COLO668 (cell line): Measurements from ENCODE around the gene SNX20.

Source experiments
- DNase-seq: peaks from one replicate; lab custom pipeline; 2025; ENCODE audit not compliant: unreplicated experiment; lab: John Stamatoyannopoulos, UW

SNX20 gene

DNA sequence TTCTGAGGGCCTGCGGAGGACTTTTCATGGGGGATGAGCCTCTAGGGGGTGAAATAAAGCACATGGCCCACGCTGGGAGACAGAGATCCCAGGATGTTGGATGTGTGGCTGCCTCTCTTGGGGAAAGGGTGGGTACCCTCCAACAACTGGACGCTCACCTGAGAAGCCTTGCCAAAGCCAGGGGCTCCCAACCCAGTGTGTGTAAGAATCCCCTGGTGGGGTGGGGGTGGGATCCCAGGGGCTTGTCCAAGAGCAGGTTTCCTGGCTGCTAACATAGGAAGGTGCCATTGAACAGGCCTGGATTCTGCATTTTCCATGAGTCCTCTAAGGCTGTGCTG lies 587 bp downstream of the SNX20 start:
- no peak for DNase-seq

DNA sequence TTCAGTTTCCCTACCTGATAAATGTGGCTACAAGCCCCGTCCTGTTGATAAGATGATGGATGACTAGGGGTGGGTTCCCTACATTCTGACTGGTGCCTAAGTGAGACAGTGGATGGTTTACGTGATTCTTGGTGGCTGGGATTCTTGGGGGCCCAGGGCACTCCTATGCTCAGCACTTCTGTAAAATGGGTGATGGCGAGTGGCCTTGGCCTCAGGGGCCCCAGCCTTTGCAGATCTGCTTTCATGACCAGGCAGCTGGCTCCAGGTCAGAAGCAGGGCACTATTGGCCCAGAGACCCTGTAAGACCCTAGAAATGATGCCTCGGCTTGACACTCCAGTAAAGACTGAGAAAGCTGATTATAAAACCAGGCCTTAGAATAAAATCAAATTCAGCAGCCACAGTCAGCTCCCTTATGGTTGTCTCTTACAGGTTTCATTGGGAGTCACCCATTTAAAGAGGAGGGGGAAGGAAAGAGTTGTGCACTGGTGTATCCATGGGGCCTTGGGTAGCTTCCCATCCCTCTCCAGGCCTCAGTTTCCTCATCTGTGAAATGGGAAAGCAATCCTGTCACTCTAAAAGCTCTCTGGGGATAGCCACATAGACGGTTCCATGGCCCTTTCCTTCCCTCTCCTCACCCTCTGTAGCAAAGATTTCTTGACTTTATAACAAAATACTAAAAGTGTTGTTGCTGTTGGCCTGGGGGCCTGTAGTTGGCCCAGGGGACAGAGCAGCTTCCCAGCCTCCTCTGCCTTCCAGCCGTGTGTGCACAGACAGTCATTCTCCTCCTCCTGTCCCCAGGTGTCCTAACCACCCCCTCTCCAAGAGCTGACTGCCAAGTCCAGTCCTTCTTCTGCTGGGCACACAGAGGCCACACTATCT lies 1.2 kb downstream of the SNX20 start:
- DNase-seq = no peak

DNA sequence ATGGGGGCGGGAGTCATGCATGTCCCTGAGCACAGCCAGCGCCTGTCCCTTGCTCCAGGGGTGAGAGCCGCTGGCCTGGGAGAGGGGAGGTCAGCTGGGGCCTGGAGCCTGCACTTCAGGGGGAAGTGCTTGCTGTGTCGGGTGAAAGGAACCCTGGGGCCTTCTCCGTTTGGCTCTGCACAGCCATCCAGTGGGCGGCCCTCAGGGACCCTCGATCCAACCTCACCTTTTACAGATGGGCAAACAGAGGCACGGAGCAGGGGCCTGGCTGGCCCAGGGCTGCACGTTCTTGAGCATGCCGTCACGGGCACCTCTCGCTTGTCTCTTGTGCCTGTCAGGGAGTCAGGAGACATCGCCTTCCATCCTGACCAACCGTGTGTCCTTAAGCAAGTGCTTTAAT lies 1.8 kb downstream of the SNX20 start:
- DNase-seq = no peak

DNA sequence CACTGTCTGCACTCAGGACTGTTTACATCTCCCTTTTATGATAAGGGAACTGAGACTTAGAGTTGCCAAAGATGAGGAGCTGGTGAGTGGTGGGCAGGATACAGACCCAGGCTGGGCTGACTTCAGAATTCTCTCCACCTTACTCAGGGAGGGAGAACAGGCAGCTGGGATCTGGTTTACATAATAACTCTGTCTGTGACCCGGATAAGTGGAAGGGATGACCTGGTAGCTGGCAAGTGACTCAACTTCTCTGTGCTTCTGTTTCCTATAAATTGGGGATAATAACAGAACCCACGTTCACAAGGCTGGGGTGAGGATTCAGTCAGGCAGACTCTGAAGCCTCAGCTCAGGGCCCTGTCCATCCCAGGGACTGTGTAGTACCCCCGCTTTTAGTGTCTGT lies 2.6 kb downstream of the SNX20 start:
- DNase-seq = no peak

DNA sequence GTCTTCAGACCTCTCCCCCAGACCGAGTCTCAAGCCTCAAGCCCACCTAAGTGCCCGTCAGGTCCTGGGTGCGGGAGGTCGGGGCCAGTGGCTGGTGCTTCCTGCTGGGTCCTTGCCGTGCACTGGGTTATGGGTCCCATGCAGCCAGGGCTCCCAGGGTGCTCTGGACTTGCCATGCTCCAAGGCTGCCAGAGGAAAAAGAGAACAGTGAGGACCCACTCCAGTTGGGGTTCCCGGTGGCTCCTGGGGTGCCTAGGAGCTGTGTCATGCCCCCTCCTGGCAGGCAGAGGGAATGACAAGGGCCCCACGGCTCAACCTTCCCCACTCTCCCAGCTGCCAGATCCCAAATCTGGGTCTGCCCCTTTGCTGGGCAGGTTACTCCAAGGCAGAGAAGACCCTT lies 3.8 kb downstream of the SNX20 start:
- DNase-seq = no peak

DNA sequence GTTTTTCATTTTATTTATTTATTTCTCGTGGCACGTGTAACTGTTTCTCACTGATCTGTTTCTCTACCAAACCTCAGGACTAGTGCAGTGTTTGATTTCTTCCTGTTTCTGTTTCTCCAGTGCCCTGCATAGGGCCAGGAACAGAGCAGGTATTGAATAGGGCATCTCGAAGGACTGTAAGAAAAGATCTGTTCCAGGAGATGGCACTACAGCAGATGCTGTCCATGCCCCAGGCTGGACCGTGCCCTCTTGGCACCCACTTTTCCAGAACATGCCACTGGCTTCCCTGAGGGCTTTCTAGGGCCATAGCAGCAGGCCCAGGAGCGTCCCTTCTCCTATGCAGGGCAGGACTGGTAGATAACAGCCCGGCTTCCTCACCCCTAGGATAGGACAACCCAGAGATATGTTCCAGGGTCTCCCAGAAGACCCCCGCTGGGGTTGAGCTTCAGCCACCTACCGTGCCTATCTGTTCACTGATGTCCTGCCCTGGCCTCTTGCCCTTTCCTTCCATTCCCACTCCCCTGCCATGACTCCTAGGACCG lies 4.4 kb downstream of the SNX20 start:
- no peak for DNase-seq

DNA sequence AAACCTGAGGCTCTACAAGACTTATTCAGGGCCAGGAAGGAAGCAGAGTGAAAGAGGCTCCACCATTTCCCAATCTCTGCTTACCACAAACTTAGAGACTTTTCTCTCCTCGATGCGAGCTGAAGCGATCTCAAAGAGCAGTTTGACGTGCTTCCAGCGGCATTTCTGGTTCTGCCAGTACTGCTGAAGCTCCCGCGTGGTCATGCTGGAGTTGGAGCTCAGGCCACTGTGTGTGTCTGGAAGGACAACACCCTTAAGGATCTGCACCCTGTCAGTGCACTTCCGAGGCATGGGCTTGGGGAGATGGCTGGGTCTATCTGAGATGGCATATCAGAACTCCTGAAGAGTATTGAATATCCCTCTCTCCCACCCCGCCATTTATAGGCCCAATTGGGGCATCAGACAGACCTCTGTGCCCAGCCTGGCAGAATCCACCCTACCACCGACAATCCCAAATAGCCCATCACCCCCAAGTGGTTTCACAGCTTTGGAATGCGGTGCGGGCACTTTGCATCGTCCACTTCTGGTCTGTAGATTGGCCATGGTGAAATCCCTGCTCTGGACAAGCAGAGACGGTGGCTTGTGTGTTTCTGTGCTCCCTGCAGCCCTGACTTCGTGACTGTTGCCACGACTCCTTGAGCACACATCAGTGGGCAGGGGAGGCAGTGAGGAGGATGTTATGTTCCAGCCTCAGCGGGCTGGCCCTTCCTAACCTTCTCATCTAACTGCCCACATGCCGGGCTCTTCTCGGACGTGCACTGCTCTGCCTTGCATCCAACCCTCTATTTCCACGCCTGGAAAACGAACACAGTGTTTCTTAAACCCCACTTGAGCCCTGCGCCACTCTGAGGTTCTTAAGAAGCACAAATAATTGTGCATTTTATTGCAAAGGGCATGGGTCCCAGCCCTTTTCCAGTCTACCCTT lies 5.2 kb downstream of the SNX20 start:
- DNase-seq = no peak

DNA sequence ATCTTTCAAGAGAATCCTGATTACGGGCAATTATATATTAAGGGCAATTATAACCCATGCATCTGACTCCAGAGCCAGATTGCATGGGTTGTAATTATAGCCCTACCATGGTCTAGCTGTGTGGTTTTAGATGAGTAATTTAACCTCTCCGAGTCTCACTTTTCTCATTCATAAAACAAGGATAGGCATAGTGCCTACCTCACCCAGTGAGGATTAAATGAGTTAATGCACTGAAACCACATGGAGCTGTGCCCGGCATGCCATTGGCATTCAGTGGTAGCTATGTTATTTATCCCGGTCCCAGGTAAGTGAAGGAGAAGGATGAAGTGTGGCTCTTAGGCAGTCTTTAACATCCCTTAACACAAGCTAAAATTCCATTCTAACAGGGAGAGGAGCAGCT lies 6.3 kb downstream of the SNX20 start:
- DNase-seq = no peak

DNA sequence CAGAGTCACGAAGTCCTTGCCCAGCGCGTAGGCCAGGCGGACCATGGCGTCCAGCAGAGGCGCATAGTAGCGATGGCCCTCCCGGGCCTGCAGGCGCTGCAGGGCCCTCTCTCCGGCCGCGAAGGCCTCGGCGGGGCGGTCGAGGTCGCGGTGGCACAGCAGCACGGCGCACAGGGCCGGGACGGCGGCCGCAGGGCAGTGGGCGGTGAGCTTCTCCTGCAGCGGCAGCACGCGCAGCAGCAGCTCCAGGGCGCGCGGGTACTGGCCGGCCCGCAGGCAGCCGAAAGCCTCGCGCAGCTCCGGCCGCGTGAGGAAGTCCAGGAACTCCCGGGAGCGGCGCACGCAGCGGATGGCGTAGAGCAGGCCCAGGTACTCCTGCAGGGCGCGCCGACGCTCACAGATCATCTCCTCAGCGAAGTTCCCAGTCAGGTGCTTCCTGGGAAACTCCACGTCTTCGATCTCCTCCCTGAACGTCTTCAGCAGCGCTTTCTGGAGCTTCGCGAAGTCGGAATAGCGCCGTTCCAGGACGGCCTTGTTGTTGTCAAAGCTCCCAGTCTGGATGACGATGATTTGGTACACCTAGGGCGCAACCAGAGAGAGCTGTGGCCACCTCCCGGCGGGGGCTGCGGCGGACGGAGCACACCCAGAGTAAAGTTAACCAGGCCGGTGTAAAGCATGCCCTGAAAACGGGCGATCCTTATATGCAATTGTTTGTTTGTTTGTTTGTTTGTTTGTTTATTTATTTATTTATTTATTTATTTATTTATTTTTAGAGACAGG lies 7.4 kb downstream of the SNX20 start:
- DNase-seq = no peak

DNA sequence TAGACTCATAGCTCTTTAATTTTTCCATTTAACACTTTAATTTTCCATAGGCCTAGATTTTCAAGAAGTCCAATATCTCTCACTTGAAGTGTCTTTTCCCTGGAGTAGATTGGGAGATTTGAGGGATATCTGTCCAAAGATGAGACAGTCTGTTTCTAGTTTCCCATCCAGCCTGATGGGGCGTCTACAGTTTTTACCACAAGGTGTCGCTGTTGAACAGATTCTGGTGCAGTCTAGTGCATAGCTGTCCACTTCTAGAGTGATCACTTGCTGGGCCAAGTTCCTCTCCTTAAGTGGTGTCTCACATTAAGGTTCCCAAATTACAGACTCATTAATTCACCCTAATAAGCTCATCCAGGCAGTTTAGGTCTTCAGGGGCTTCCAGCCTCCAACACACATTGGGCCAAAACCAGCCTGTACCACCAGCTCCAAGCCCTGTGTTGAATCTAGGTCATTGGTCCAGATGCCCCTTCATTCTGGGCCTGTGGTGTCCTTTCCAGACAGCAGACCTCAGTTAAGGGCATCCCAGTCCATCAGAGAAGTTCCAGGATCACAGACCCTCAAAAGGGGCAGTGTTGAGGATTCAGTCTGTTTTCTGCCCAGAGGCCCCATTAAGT lies 9.4 kb downstream of the SNX20 start:
- peak; percentile 15 for DNase-seq

DNA sequence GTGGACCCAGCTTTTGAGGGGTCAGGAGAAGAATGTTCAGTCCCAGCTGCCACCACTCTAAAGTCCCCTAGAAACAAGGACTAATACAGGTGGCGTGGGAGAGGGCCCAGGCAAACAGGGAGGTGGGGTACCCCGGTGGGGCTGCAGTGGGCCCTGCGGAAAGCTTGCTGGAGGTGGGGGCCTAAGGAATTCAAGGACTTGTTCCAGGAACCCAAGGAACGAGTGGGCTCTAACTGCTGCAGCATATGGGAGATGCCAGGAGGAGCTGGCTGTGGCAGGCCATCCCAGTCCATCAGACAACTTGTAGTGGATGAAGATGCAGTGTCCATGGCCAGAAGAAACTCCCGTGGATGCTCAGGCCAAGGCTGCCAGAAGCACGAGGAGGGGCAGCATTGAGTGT lies 10.6 kb downstream of the SNX20 start:
- DNase-seq = no peak

DNA sequence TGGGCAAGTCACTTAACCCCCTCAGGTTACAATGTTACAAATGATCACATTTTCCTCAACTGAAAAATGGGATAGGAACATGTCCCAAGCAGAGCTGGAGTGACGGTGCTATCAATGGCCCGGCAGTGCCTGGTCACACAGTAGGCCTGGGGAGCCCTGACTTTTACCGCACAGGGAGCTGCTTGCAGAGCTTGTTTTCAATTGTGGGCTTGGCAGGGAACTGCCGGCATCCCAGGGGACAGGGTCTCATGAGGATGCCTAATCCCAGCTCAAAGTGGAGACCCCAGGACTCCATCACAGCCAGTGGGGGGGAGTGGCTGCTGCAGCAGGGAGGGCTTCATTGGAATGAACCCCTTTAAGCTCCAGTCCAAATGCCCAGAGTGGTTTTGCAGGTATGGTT lies 11.4 kb downstream of the SNX20 start:
- no peak for DNase-seq

DNA sequence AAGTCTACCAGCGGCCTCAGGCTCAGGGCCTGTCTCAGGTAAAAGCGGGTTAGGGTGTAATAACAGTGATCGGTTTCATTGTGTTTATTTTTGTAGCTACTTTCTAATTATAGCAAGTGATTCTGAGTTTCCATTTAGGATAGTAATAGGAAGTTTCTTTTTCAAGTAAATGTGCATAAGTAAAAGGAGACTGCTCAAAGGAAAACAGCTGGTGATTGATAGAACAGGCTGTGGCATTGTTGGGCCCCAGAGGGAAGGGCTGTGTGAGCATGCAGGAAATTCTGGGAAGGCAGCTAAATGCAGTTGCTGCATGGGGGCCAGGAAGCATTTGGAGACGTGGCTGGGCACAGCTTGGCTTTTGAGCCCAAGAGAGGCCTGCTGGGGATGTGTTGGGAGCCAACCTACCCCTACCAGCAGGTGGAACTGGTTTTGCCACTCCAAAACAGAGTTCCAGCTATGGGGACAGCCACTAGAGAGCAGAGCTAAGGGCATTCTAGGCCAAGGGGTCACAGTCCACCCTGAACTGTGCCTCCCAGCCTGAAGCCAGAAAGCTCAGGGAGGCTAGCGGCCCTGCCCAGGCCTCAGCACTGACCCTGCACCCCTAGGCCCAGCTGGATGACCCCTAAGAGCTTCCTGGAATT lies 12.6 kb downstream of the SNX20 start:
- no peak for DNase-seq

DNA sequence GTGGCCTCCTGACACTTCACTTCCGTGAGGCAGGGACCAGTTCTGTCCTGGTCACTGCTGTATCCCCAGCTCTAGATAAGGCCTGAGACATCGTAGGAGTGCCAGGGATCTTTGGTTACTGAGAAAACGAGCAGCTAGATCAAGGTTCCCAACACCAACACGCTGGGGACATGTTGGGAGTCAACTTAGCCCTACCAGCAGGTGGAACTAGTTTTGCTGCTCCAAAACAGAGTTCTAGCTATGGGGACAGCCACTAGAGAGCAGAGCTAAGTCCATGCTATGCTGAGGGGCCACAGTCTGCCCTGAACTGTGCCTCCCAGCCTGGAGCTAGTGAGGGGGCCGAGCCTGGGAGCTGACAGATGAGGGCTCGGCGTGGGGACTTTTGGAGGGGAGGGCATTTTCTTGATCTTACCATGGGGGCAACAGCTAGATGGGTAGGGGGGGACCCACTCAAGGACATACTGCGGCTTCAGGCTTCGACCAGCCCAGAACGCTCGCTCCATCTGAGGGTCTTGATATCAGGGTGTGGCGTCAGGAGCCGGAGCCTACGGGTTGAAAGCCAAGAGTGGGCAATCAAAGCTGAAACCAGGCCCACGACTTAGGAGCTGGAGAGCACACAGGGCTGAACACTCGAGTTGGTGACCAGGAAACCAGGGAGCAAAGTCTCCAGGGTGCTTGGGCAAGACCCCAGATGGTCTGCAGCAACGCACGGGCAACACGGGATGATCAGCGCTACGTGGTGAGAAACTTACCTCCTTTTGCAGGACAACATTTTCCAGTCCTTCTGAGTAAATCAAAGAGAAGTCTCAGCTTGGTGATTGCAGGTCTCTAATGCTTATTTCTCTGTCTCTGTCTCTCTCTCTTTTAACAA lies 13.4 kb downstream of the SNX20 start:
- no peak for DNase-seq

DNA sequence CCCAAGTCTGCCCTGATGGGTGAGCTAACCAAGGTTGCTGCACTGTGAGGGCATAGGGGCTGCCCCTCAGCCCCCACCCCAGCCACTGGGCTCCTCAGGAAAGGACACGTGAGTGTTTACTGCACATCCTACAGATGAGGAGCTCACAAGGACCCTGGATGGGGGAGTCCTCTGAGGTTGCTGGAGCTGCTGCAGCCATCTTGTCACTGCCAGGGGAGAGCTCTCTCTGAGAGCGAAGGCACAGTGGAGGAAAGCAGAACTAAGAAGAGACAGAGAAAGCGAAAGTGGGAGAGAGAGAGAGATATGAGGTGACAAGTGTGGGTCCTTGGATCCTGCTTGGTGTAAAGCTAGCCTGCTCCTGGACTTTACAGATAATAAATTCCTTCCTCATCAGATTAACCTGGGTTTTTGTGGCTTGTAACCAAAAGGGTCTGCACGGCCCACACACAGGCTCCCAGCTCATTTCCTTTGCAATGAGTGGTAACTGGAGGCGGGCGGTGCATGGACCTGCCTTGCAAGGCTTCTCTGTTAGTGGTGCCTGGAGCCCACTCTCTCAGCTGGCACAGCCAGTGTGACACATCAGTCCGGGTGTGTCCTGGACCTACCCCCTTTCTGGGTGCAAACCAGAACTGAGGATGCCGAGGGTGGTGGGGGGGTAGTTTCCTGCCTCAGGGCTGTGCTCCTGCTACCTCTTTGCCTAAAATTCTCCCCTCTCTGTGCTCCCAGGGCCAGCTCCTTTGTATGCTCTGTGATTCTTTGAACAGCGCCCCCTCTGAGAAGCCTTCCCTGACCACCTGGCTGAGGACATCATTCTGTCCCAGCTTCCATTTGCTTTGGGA lies 14.2 kb downstream of the SNX20 start:
- no peak for DNase-seq

DNA sequence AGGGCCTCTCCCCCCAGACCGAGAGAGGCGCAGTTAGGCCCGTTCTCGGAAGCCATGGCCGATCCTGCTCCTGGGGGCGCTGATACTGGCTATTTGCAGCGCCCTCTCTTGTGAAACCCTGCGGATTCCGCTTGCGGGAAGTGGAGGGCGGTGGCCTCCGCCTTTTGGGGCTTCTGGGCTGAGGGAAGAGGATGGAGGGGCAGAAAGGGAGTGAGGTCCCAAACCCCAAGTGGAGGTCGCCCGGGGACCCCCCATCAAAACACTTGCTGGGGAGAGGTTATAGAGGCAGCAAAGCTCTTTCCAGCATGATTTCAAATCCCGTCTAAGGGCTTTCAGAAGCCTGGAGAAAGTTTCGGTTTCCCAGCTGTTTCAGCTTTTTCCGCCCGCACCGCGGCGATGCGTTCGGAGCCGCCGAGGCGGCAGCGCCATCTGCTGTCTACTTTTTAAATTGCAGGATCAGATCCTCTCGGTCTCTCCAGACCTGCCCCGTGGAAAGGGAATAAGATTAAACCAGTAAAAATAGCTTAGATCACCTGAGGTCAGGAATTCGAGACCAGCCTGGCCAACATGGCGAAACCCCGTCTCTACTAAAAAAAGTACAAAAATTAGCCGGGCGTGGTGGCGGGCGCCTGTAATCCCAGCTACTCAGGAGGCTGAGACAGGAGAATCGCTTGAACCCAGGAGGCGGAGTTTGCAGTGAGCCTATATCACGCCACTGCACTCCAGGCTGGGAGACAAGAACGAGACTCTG lies 15.8 kb downstream of the SNX20 start:
- DNase-seq = peak; percentile 57

DNA sequence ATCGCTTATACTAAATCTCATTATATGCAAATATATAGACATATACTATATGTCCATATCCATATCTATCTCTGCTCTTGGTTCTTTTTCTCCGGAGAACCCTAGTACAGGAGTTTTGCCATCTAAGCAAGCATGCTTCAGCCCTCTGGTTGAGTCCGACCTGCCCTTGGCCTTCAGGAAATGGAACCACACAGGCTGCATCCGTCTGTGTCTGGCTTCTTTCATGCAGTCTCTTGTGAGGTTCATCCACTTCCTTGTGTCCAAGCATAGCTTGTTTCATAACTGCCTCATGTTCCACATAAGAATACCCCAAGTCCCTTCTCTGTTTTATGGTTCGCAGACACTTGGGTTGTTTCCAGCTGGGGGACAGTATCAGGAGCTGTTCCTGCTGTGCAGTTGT lies 16.8 kb downstream of the SNX20 start:
- no peak for DNase-seq
